ENCODE results near the gene TUBB4A.

GRCh38 chr19:6451583-6452222, 50.4 kb downstream of the TUBB4A start:
- TF ChIP-seq CTCF (IDR thresholded peaks at IDR 0.05; ENCODE audit: insufficient read depth, low read depth, low read length) (no peak), EZH2 (IDR thresholded peaks at IDR 0.05; ENCODE audit: insufficient read depth, low read length) (no peak)
